WTC11 (cell line): Measurements from ENCODE around the gene HES1. TPM values are rescaled to one million over a fixed set of nuclear protein-coding genes. Genes with fewer than 3 reads are reported as not detected.

ENCODE experiments used
- ATAC-seq: fragments of 200-7000 bp; cut with Tn5 transposase; 2 replicates; pipeline ENCODE4 v1.10.0; 2021; ENCODE audit warnings: mild to moderate bottlenecking, moderate library complexity
- CTCF ChIA-PET: fragments of 300-600 bp; sonication (Branson Sonifier 250); formaldehyde crosslinking; loops from one replicate; lab custom pipeline; 2021; ENCODE audit warnings: antibody characterized with exemption; lab: Charles Lee
- POLR2A ChIA-PET: fragments of 350-600 bp; sonication (Branson Sonifier 250); formaldehyde crosslinking; loops from one replicate; lab custom pipeline; 2021; ENCODE audit warnings: antibody characterized with exemption; lab: Charles Lee
- DNase-seq: peaks from one replicate; pipeline ENCODE4 v3.0.0; 2021; ENCODE audit warnings: low spot score
- H3K27ac Mint-ChIP-seq: 2 replicates; pipeline ENCODE4 v1.8.0; 2021; ENCODE audit warnings: mixed read lengths
- H3K27me3 Mint-ChIP-seq: 2 replicates; pipeline ENCODE4 v1.8.0; 2021; ENCODE audit warnings: low read depth, mild to moderate bottlenecking, moderate library complexity, mixed read lengths
- H3K36me3 Mint-ChIP-seq: 2 replicates; pipeline ENCODE4 v1.8.0; 2021; ENCODE audit warnings: mixed read lengths
- H3K4me1 Mint-ChIP-seq: 2 replicates; pipeline ENCODE4 v1.8.0; 2022; ENCODE audit warnings: mixed read lengths
- H3K4me3 Mint-ChIP-seq: 2 replicates; pipeline ENCODE4 v1.8.0; 2021; ENCODE audit warnings: mild to moderate bottlenecking, moderate library complexity, mixed read lengths
- H3K9me3 Mint-ChIP-seq: 2 replicates; pipeline ENCODE4 v1.8.0; 2021; ENCODE audit warnings: mixed read lengths
- CTCF ChIP-seq: fragments of 200-600 bp; IDR thresholded peaks from 2 replicates; pipeline ENCODE4 v1.8.0; 2022; ENCODE audit warnings: antibody characterized with exemption
- FOXJ3 ChIP-seq: sonication (generic); formaldehyde crosslinking; IDR thresholded peaks from 2 replicates; pipeline ENCODE4 v1.9.0; 2021; ENCODE audit warnings: missing genetic modification reagents, mild to moderate bottlenecking, borderline replicate concordance
- FOXP1 ChIP-seq: sonication (generic); formaldehyde crosslinking; IDR thresholded peaks from 2 replicates; pipeline ENCODE4 v1.8.0; 2022; ENCODE audit warnings: missing genetic modification reagents, mild to moderate bottlenecking, moderate library complexity, borderline replicate concordance
- FOXP4 ChIP-seq: sonication (generic); formaldehyde crosslinking; IDR thresholded peaks from 2 replicates; pipeline ENCODE4 v1.8.0; 2022; ENCODE audit warnings: mild to moderate bottlenecking, missing genetic modification reagents
- IRF1 ChIP-seq: sonication (generic); formaldehyde crosslinking; IDR thresholded peaks from 2 replicates; pipeline ENCODE4 v1.8.0; 2023; ENCODE audit warnings: missing genetic modification reagents
- NFATC4 ChIP-seq: fragments of 250-450 bp; sonication (Bioruptor Pico); IDR thresholded peaks from 2 replicates; pipeline ENCODE4 v1.9.0; 2021; ENCODE audit warnings: mild to moderate bottlenecking
- OVOL2 ChIP-seq: fragments of 250-450 bp; sonication (Bioruptor Pico); IDR thresholded peaks from 2 replicates; pipeline ENCODE4 v1.9.0; 2021; ENCODE audit warnings: mild to moderate bottlenecking, borderline replicate concordance
- PRRX2 ChIP-seq: fragments of 250-450 bp; sonication (Bioruptor Pico); IDR thresholded peaks from 2 replicates; pipeline ENCODE4 v1.8.0; 2021; ENCODE audit warnings: mild to moderate bottlenecking
- RELA ChIP-seq: sonication (generic); formaldehyde crosslinking; IDR thresholded peaks from 2 replicates; pipeline ENCODE4 v1.8.1; 2022; ENCODE audit warnings: missing genetic modification reagents, mild to moderate bottlenecking, borderline replicate concordance
- RORB ChIP-seq: fragments of 250-450 bp; sonication (Bioruptor Pico); IDR thresholded peaks from 2 replicates; pipeline ENCODE4 v1.9.0; 2021; ENCODE audit warnings: mild to moderate bottlenecking
- TEAD1 ChIP-seq: sonication (generic); formaldehyde crosslinking; IDR thresholded peaks from 2 replicates; pipeline ENCODE4 v1.8.0; 2022; ENCODE audit warnings: mild to moderate bottlenecking, missing genetic modification reagents
- ZMAT4 ChIP-seq: fragments of 250-450 bp; sonication (Bioruptor Pico); IDR thresholded peaks from 2 replicates; pipeline ENCODE4 v1.9.0; 2021; ENCODE audit warnings: mild to moderate bottlenecking
- ZNF232 ChIP-seq: sonication (generic); formaldehyde crosslinking; IDR thresholded peaks from 2 replicates; pipeline ENCODE4 v1.8.0; 2022; ENCODE audit warnings: mild to moderate bottlenecking, missing genetic modification reagents
- ZNF423 ChIP-seq: fragments of 250-450 bp; sonication (Bioruptor Pico); IDR thresholded peaks from 2 replicates; pipeline ENCODE4 v2.1.2; 2022; ENCODE audit warnings: mild to moderate bottlenecking, moderate library complexity
- ZNF425 ChIP-seq: fragments of 250-450 bp; sonication (Bioruptor Pico); conservative IDR thresholded peaks from 2 replicates; pipeline ENCODE4 v1.9.0; 2021; ENCODE audit warnings: mild to moderate bottlenecking
- total RNA-seq: library from RNA; stranded (reverse); gene quantifications from 3 replicates; pipeline ENCODE4 v1.2.3, GENCODE V29; 2021
- TF ChIP-seq, protein P1 (sequence below): sonication (generic); formaldehyde crosslinking; IDR thresholded peaks from 2 replicates; pipeline ENCODE4 v1.8.0; 2022; ENCODE audit warnings: mild to moderate bottlenecking, missing genetic modification reagents
- TF ChIP-seq, protein P2 (sequence below): sonication (generic); formaldehyde crosslinking; IDR thresholded peaks from 2 replicates; pipeline ENCODE4 v1.8.1; 2022; ENCODE audit warnings: missing genetic modification reagents, borderline replicate concordance
- TF ChIP-seq, protein P3 (sequence below): sonication (generic); formaldehyde crosslinking; IDR thresholded peaks from 2 replicates; pipeline ENCODE4 v1.8.1; 2023; ENCODE audit warnings: mild to moderate bottlenecking, moderate library complexity, missing genetic modification reagents
- TF ChIP-seq, protein P4 (sequence below): sonication (generic); formaldehyde crosslinking; IDR thresholded peaks from 2 replicates; pipeline ENCODE4 v1.8.1; 2022; ENCODE audit warnings: low read depth, missing genetic modification reagents, borderline replicate concordance

The HES1 gene
- total RNA-seq, 1 experiment from 2014 or later = 28.4 TPM

- DNase-seq (no peak), ATAC-seq (peak; percentile 2)
- CTCF ChIA-PET = interaction anchor here (0.8 to 6.4 kb wide), 4 partner anchors 153 to 354 kb away, joined by 3 to 48 read pairs (median 16); no protein-coding TSS in a partner anchor
- POLR2A ChIA-PET = interaction anchor here (0.7 to 2.2 kb wide), 9 partner anchors 17 to 317 kb away, joined by 3 to 8 read pairs (median 4); no protein-coding TSS in a partner anchor
- Mint-ChIP-seq H3K4me3 (0 out of 2 replicates have a peak overlapping the region, but pooled peaks have one; percentile 92), H3K27me3 (peaks cover 18% of the 10 kb centered on the region), H3K9me3 (no peaks in the 10 kb centered on the region), H3K4me1 (peaks cover 58% of the 10 kb centered on the region), H3K36me3 (peaks cover 21% of the 10 kb centered on the region), H3K27ac (no peak overlapping the region)
- no peak for TF ChIP-seq PRRX2 (CRISPR knock-in tag)
- no peak for TF ChIP-seq RORB (CRISPR knock-in tag)
- TF ChIP-seq ZNF425 (CRISPR knock-in tag) = no peak
- no peak for TF ChIP-seq RELA (CRISPR knock-in tag)
- TF ChIP-seq FOXJ3 = no peak
- TF ChIP-seq OVOL2 (CRISPR knock-in tag) = no peak
- TF ChIP-seq ZNF423 (CRISPR knock-in tag) = peak; percentile 85
- no peak for TF ChIP-seq ZMAT4
Measured at GRCh38 chr3:194134231-194134756, 1.7 kb upstream of the HES1 start.

- Mint-ChIP-seq H3K4me3 (peak overlapping the region; percentile 92), H3K36me3 (peaks cover 21% of the 10 kb centered on the region), H3K9me3 (no peaks in the 10 kb centered on the region), H3K4me1 (peaks cover 57% of the 10 kb centered on the region), H3K27ac (peak overlapping the region; percentile 89), H3K27me3 (peaks cover 18% of the 10 kb centered on the region)
- ATAC-seq = peak; percentile 36
- ChIA-PET CTCF (interaction anchor here (0.6 to 6.4 kb wide), 6 partner anchors 152 to 460 kb away, joined by 3 to 48 read pairs (median 5); no protein-coding TSS in a partner anchor), POLR2A (interaction anchor here (0.5 to 2.2 kb wide), 12 partner anchors 18 to 318 kb away, joined by 3 to 8 read pairs (median 4); no protein-coding TSS in a partner anchor)
- peak; percentile 95 for DNase-seq
- TF ChIP-seq FOXP1 (CRISPR knock-in tag) = no peak
- TF ChIP-seq, protein P1, sequence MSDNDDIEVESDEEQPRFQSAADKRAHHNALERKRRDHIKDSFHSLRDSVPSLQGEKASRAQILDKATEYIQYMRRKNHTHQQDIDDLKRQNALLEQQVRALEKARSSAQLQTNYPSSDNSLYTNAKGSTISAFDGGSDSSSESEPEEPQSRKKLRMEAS = peak; percentile 95
- TF ChIP-seq, protein P2, sequence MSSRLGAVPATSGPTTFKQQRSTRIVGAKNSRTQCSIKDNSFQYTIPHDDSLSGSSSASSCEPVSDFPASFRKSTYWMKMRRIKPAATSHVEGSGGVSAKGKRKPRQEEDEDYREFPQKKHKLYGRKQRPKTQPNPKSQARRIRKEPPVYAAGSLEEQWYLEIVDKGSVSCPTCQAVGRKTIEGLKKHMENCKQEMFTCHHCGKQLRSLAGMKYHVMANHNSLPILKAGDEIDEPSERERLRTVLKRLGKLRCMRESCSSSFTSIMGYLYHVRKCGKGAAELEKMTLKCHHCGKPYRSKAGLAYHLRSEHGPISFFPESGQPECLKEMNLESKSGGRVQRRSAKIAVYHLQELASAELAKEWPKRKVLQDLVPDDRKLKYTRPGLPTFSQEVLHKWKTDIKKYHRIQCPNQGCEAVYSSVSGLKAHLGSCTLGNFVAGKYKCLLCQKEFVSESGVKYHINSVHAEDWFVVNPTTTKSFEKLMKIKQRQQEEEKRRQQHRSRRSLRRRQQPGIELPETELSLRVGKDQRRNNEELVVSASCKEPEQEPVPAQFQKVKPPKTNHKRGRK (CRISPR knock-in tag) = no peak
- no peak for TF ChIP-seq CTCF
- TF ChIP-seq FOXP4 = peak; percentile 38; the same call in 1 of the 2 replicates
- no peak for TF ChIP-seq ZNF232 (CRISPR knock-in tag)
- TF ChIP-seq IRF1 = no peak
- TF ChIP-seq, protein P3, sequence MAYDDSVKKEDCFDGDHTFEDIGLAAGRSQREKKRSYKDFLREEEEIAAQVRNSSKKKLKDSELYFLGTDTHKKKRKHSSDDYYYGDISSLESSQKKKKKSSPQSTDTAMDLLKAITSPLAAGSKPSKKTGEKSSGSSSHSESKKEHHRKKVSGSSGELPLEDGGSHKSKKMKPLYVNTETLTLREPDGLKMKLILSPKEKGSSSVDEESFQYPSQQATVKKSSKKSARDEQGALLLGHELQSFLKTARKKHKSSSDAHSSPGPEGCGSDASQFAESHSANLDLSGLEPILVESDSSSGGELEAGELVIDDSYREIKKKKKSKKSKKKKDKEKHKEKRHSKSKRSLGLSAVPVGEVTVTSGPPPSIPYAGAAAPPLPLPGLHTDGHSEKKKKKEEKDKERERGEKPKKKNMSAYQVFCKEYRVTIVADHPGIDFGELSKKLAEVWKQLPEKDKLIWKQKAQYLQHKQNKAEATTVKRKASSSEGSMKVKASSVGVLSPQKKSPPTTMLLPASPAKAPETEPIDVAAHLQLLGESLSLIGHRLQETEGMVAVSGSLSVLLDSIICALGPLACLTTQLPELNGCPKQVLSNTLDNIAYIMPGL = no peak
- TF ChIP-seq, protein P4, sequence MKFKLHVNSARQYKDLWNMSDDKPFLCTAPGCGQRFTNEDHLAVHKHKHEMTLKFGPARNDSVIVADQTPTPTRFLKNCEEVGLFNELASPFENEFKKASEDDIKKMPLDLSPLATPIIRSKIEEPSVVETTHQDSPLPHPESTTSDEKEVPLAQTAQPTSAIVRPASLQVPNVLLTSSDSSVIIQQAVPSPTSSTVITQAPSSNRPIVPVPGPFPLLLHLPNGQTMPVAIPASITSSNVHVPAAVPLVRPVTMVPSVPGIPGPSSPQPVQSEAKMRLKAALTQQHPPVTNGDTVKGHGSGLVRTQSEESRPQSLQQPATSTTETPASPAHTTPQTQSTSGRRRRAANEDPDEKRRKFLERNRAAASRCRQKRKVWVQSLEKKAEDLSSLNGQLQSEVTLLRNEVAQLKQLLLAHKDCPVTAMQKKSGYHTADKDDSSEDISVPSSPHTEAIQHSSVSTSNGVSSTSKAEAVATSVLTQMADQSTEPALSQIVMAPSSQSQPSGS (CRISPR knock-in tag) = no peak
- no peak for TF ChIP-seq NFATC4 (CRISPR knock-in tag)
- peak; percentile 44; the same call in 1 of the 2 replicates for TF ChIP-seq TEAD1
Measured at GRCh38 chr3:194134757-194135515, 1.0 kb upstream of the HES1 start.
